SU-DHL-6 (cell line): ENCODE measurements around the gene PRRG3.

Source experiments
- CTCF ChIP-seq: fragments of 200-600 bp; sonication (generic); IDR thresholded peaks from one replicate; pipeline ENCODE4 v1.5.1; 2017; ENCODE audit warnings: antibody characterized with exemption, mild to moderate bottlenecking, low read length, moderate library complexity; ENCODE audit not compliant: insufficient read depth, poor library complexity, severe bottlenecking
- EZH2phosphoT487 ChIP-seq: fragments of 200-600 bp; sonication (generic), shearing (Covaris generic); conservative IDR thresholded peaks from 2 replicates; pipeline ENCODE4 v1.6.1; 2018; ENCODE audit warnings: mild to moderate bottlenecking, antibody characterized with exemption, low read length, moderate library complexity, mixed read lengths

- TF ChIP-seq CTCF: no peak
- TF ChIP-seq EZH2phosphoT487: no peak
These were observed 58.8 kb downstream of the PRRG3 start for GRCh38 chrX:151754047-151754429.
